Measurements from ENCODE around the gene KY.

- no peak for TF ChIP-seq EZH2 (IDR thresholded peaks at IDR 0.05; ENCODE audit: low read length, unreplicated experiment)
- TF ChIP-seq, protein P1, sequence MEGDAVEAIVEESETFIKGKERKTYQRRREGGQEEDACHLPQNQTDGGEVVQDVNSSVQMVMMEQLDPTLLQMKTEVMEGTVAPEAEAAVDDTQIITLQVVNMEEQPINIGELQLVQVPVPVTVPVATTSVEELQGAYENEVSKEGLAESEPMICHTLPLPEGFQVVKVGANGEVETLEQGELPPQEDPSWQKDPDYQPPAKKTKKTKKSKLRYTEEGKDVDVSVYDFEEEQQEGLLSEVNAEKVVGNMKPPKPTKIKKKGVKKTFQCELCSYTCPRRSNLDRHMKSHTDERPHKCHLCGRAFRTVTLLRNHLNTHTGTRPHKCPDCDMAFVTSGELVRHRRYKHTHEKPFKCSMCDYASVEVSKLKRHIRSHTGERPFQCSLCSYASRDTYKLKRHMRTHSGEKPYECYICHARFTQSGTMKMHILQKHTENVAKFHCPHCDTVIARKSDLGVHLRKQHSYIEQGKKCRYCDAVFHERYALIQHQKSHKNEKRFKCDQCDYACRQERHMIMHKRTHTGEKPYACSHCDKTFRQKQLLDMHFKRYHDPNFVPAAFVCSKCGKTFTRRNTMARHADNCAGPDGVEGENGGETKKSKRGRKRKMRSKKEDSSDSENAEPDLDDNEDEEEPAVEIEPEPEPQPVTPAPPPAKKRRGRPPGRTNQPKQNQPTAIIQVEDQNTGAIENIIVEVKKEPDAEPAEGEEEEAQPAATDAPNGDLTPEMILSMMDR (conservative IDR thresholded peaks at IDR 0.05; ENCODE audit: low read depth, low read length): no peak
- no peak for TF ChIP-seq EZH2phosphoT487 (IDR thresholded peaks at IDR 0.05; ENCODE audit: borderline replicate concordance, low read length)
Observed at GRCh38 chr3:134680796-134681521, 30.1 kb upstream of the KY start.
